Endothelial cell of umbilical vein (primary cell): ENCODE measurements around the gene SINHCAF. TPM values are rescaled to one million over a fixed set of nuclear protein-coding genes. Genes with fewer than 3 reads are reported as not detected.

Source experiments
- BruUV-seq: library from RNA; stranded (reverse); fragments of 400-500 nt; replicated peaks from 2 replicates; lab custom pipeline; 2021; lab: Mats Ljungman, UMichigan
- CTCF ChIA-PET: fragments of 300-600, 350-600 bp; sonication (Branson Sonifier 250); formaldehyde crosslinking; loops from one replicate; lab custom pipeline; 2021; ENCODE audit warnings: antibody characterized with exemption, inconsistent platforms; lab: Charles Lee
- POLR2A ChIA-PET: fragments of 300-600, 350-600 bp; sonication (Branson Sonifier 250); formaldehyde crosslinking; loops from one replicate; lab custom pipeline; 2021; ENCODE audit warnings: antibody characterized with exemption, inconsistent platforms; lab: Charles Lee
- DNase-seq: peaks from one replicate; pipeline ENCODE4 v3.0.0-alpha.2; 2011; ENCODE audit warnings: low read depth, low spot score
- FAIRE-seq: peaks from 2 replicates; lab custom pipeline; 2011; peaks lifted over from hg19 to GRCh38; lab: Jason Lieb, UNC
- H2AFZ ChIP-seq: 2 replicates; pipeline ENCODE4 v1.6.0; 2012; ENCODE audit warnings: low read depth, low read length, control low read depth, inconsistent platforms
- H3K27ac ChIP-seq: 2 replicates; pipeline ENCODE4 v1.5.1; 2011; ENCODE audit warnings: low read depth, mild to moderate bottlenecking, control low read depth, low read length, moderate library complexity; ENCODE audit not compliant: insufficient read depth
- H3K27me3 ChIP-seq, 2 experiments: 2 replicates each; pipeline versions ENCODE4 v1.6.0 to v1.6.1; 2011; ENCODE audit warnings: low read length in 2 of 2, mixed read lengths in 1 of 2; ENCODE audit not compliant: control insufficient read depth in 2 of 2, insufficient read depth in 2 of 2
- H3K36me3 ChIP-seq, 2 experiments: 2 replicates in 1 of 2; 3 replicates in 1 of 2; pipeline ENCODE4 v1.5.1; 2011; ENCODE audit warnings: low read length in 2 of 2, mild to moderate bottlenecking in 1 of 2, moderate library complexity in 1 of 2; ENCODE audit not compliant: control insufficient read depth in 2 of 2, insufficient read depth in 2 of 2; ENCODE audit errors: extremely low read depth in 1 of 2
- H3K4me1 ChIP-seq: 3 replicates; pipeline ENCODE4 v1.5.1; 2011; ENCODE audit warnings: mild to moderate bottlenecking, low read length; ENCODE audit not compliant: control insufficient read depth, insufficient read depth; ENCODE audit errors: extremely low read depth
- H3K4me2 ChIP-seq: 2 replicates; pipeline ENCODE4 v1.6.1; 2011; ENCODE audit warnings: low read length, control low read depth, mixed read lengths; ENCODE audit not compliant: insufficient read depth
- H3K4me3 ChIP-seq, 3 experiments: fragments of 200-600 bp in 1 of 3; sonication (generic), shearing (Covaris generic) in 1 of 3; replicated peaks in 1 of 3; 2 replicates each; pipeline ENCODE4 v1.5.1; 2011 to 2016; ENCODE audit warnings: control low read depth in 3 of 3, low read length in 3 of 3, mild to moderate bottlenecking in 2 of 3, inconsistent platforms in 1 of 3, low read depth in 1 of 3, moderate library complexity in 1 of 3; ENCODE audit not compliant: insufficient read depth in 1 of 3
- H3K79me2 ChIP-seq: 2 replicates; pipeline ENCODE4 v1.6.0; 2012; ENCODE audit warnings: low read length, inconsistent platforms; ENCODE audit not compliant: control insufficient read depth, insufficient read depth
- H3K9ac ChIP-seq: replicated peaks from 2 replicates; pipeline ENCODE3; 2011; ENCODE audit warnings: low read length, control low read depth; ENCODE audit not compliant: insufficient read depth; ENCODE audit errors: extremely low read depth
- H3K9me1 ChIP-seq: replicated peaks from 3 replicates; pipeline ENCODE4 v1.6.0; 2011; ENCODE audit warnings: mild to moderate bottlenecking, low read length; ENCODE audit not compliant: control insufficient read depth, insufficient read depth; ENCODE audit errors: extremely low read depth
- H3K9me3 ChIP-seq: replicated peaks from 2 replicates; pipeline ENCODE4 v1.5.1; 2012; ENCODE audit warnings: low read length, inconsistent platforms; ENCODE audit not compliant: control insufficient read depth, insufficient read depth
- H4K20me1 ChIP-seq: replicated peaks from 2 replicates; pipeline ENCODE3; 2011; ENCODE audit warnings: mild to moderate bottlenecking, low read length; ENCODE audit not compliant: control insufficient read depth, insufficient read depth; ENCODE audit errors: extremely low read depth
- EZH2 ChIP-seq: IDR thresholded peaks from 2 replicates; pipeline ENCODE4 v1.6.1; 2012; ENCODE audit warnings: borderline replicate concordance, low read depth, mild to moderate bottlenecking, moderate library complexity, low read length, inconsistent platforms; ENCODE audit not compliant: severe bottlenecking
- FOS ChIP-seq: IDR thresholded peaks from 2 replicates; pipeline ENCODE4 v1.6.1; 2011; ENCODE audit warnings: mild to moderate bottlenecking, low read length, moderate library complexity, borderline replicate concordance; ENCODE audit not compliant: insufficient read depth
- GATA2 ChIP-seq: IDR thresholded peaks from 2 replicates; pipeline ENCODE4 v1.7.0; 2011; ENCODE audit warnings: low read depth, mild to moderate bottlenecking, moderate library complexity, mixed read lengths, low read length; ENCODE audit not compliant: insufficient read length, insufficient read depth
- JUN ChIP-seq: IDR thresholded peaks from 2 replicates; pipeline ENCODE4 v1.6.1; 2011; ENCODE audit warnings: borderline replicate concordance, low read depth; ENCODE audit not compliant: insufficient read length, insufficient read depth
- MYC ChIP-seq: IDR thresholded peaks from one replicate; pipeline ENCODE4 v1.6.1; 2011; ENCODE audit warnings: mild to moderate bottlenecking, low read depth, low read length
- POLR2A ChIP-seq: IDR thresholded peaks from 2 replicates; pipeline ENCODE4 v1.6.1; 2012; ENCODE audit warnings: low read depth, mild to moderate bottlenecking, control low read depth, low read length
- POLR2AphosphoS5 ChIP-seq: IDR thresholded peaks from 2 replicates; pipeline ENCODE4 v1.6.1; 2012; ENCODE audit warnings: low read depth, mild to moderate bottlenecking, control low read depth, low read length, moderate library complexity; ENCODE audit not compliant: insufficient read depth
- dilution Hi-C: fragments of 300-500 bp; cut with MboI; formaldehyde crosslinking; loops from one replicate; pipeline ENCODE4 v1.15.0; 2019; ENCODE audit warnings: low sequenced_read_pairs; ENCODE audit not compliant: extremely low pct_ligation_motif_present
- intact Hi-C: fragments of 100-400 bp; cut with micrococcal nuclease; formaldehyde crosslinking; loops from one replicate; pipeline ENCODE4 v1.10.0; 2022
- polyA plus RNA-seq, 4 experiments: library from polyadenylated mRNA; depleted of rRNA in 3 of 4; stranded (reverse) in 3 of 4; unstranded in 1 of 4; fragments of >200 nt; gene quantifications; 2 replicates each; pipeline versions ENCODE4 v1.2.1 to v1.2.3, GENCODE V29; 2011 to 2012; ENCODE audit warnings: missing spikeins in 1 of 4
- total RNA-seq: library from RNA; stranded (reverse); gene quantifications from 2 replicates; pipeline ENCODE4 v1.2.3, GENCODE V29; 2021
- TF ChIP-seq, protein P1 (sequence below), 2 donors: IDR thresholded peaks; 1 replicate in 1 of 2; 2 replicates in 1 of 2; pipeline ENCODE4 v1.5.1; 2011; ENCODE audit warnings: low read length in 2 of 2, mild to moderate bottlenecking in 2 of 2, moderate library complexity in 2 of 2, control low read depth in 1 of 2, inconsistent platforms in 1 of 2, low read depth in 1 of 2; ENCODE audit not compliant: insufficient read depth in 1 of 2; ENCODE audit errors: extremely low read depth in 1 of 2
- TF ChIP-seq, protein P2 (sequence below): IDR thresholded peaks from 2 replicates; pipeline ENCODE4 v1.6.1; 2011; ENCODE audit not compliant: insufficient read depth, insufficient read length

The SINHCAF gene
- total and polyA plus RNA-seq, 2 donors (not counting 3 experiments of a cell fraction or from before 2014, with no cell fraction given) = 19.3 to 83.4 TPM

DNA sequence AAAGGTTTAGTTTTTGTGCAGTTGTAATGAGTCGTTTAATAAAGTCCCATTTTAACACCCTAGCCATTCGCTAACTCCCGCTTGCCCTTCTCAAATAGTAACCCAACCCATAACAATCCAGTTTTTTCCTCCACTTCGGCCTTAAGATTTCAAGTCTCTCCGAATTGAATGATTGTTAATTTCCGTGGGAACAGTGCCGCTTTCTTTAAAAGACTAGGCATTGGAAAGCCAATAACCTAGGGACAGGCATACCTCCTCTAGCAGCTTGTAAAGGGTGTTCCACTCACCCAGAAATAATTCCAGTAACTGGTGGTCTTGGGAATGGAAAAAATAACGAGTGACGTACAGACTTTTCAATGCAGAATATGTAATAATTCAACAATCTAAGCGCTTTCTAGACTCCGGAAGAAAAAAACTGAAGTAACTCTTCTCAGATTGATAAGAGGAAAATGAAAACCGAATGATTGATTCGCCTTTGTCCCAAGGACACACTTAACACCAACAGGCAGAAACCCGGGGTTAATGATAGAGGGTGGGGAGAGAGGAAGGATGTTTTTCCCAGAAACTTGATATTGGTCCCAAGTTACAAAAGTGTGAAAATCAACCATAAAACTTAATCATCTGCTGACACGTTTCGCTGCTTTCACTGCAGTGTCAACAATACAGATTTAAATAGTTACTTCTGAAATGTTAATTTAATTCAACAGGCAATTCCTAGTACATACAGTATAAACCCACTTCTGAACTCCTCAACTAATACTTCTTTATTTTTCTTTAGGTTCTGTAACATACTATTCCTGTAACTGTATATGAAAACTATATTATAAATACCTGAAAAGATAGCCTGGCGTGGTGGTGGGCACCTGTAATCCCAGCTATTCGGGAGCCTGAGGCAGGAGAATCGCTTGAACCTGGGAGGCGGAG is 1.0 kb upstream of the SINHCAF start:
- Histone ChIP-seq H2AFZ (peak overlapping the region; percentile 88), H3K4me3 (peak overlapping the region in 2 of 3 experiments; percentile 34 to 74), H3K79me2 (peaks cover 39% of the 10 kb centered on the region), H3K9me1 (no peaks in the 10 kb centered on the region), H3K4me1 (peaks cover 18% of the 10 kb centered on the region), H3K9ac (peak overlapping the region; percentile 60), H3K4me2 (peak overlapping the region; percentile 91), H3K27me3 (peaks cover 0 to 18% of the 10 kb centered on the region in 2 experiments), H3K27ac (no peak overlapping the region), H3K9me3 (no peaks in the 10 kb centered on the region), H3K36me3 (no peaks in the 10 kb centered on the region), H4K20me1 (no peaks in the 10 kb centered on the region)
- dilution Hi-C loops (no loop called here), intact Hi-C loops (loop anchor here (2.0 to 10.0 kb wide), 2 partner anchors 44 to 778 kb away; partner anchors contain the start of gene BICD1)
- CTCF ChIA-PET = interaction anchor here (0.5 to 1.7 kb wide), 6 partner anchors 17 to 1131 kb away, joined by 3 to 8 read pairs (median 4); no protein-coding TSS in a partner anchor
- FAIRE-seq = peak; percentile 66
- TF ChIP-seq POLR2AphosphoS5 = no peak
- no peak for TF ChIP-seq FOS
- no peak for TF ChIP-seq POLR2A
- TF ChIP-seq, protein P1, sequence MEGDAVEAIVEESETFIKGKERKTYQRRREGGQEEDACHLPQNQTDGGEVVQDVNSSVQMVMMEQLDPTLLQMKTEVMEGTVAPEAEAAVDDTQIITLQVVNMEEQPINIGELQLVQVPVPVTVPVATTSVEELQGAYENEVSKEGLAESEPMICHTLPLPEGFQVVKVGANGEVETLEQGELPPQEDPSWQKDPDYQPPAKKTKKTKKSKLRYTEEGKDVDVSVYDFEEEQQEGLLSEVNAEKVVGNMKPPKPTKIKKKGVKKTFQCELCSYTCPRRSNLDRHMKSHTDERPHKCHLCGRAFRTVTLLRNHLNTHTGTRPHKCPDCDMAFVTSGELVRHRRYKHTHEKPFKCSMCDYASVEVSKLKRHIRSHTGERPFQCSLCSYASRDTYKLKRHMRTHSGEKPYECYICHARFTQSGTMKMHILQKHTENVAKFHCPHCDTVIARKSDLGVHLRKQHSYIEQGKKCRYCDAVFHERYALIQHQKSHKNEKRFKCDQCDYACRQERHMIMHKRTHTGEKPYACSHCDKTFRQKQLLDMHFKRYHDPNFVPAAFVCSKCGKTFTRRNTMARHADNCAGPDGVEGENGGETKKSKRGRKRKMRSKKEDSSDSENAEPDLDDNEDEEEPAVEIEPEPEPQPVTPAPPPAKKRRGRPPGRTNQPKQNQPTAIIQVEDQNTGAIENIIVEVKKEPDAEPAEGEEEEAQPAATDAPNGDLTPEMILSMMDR (IDR thresholded peaks at IDR 0.05; ENCODE audit: extremely low read depth in 1 of 2, insufficient read depth in 1 of 2, low read depth in 1 of 2, low read length in 2 of 2) = no peak
- TF ChIP-seq JUN = no peak
- TF ChIP-seq EZH2 = no peak
- no peak for TF ChIP-seq GATA2
- TF ChIP-seq, protein P2, sequence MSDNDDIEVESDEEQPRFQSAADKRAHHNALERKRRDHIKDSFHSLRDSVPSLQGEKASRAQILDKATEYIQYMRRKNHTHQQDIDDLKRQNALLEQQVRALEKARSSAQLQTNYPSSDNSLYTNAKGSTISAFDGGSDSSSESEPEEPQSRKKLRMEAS = no peak
- TF ChIP-seq MYC = no peak
- no TSS peak for BruUV-seq
- POLR2A ChIA-PET = interaction anchor here (0.6 to 0.7 kb wide), 3 partner anchors 32 to 1077 kb away, joined by 3 read pairs; no protein-coding TSS in a partner anchor
- DNase-seq = no peak
